Liver (tissue), 3 donors: Measurements from ENCODE around the gene ANAPC10.

Experiments
- CTCF ChIP-seq: fragments of 150-350 bp; IDR thresholded peaks from 2 replicates; pipeline ENCODE4 v1.5.1; 2017; ENCODE audit warnings: improper control_type of control experiment, low read depth, low read length; ENCODE audit not compliant: missing input control
- GABPA ChIP-seq, 2 donors: IDR thresholded peaks in 1 of 2; conservative IDR thresholded peaks in 1 of 2; 2 replicates each; pipeline ENCODE4 v1.6.1; 2016; ENCODE audit warnings: antibody characterized with exemption in 2 of 2, mild to moderate bottlenecking in 1 of 2, moderate library complexity in 1 of 2
- HNF4A ChIP-seq, 2 donors: conservative IDR thresholded peaks; 2 replicates each; pipeline ENCODE4 v1.6.1; 2016; ENCODE audit warnings: antibody characterized with exemption in 2 of 2, mild to moderate bottlenecking in 2 of 2
- JUND ChIP-seq, 2 donors: IDR thresholded peaks; 2 replicates each; pipeline ENCODE4 v1.6.1; 2016; ENCODE audit warnings: antibody characterized with exemption in 2 of 2
- MAX ChIP-seq: IDR thresholded peaks from 2 replicates; pipeline ENCODE4 v1.6.1; 2016; ENCODE audit warnings: antibody characterized with exemption
- RAD21 ChIP-seq, 2 donors: IDR thresholded peaks; 2 replicates each; pipeline ENCODE4 v1.6.1; 2016; ENCODE audit warnings: antibody characterized with exemption in 2 of 2, mild to moderate bottlenecking in 2 of 2
- RXRA ChIP-seq, 2 donors: IDR thresholded peaks; 2 replicates each; pipeline ENCODE4 v1.6.1; 2017 to 2018; ENCODE audit warnings: antibody characterized with exemption in 2 of 2, mild to moderate bottlenecking in 1 of 2
- SP1 ChIP-seq: IDR thresholded peaks from 2 replicates; pipeline ENCODE4 v1.6.1; 2018; ENCODE audit warnings: antibody characterized with exemption, mild to moderate bottlenecking
- TAF1 ChIP-seq: conservative IDR thresholded peaks from 2 replicates; pipeline ENCODE4 v1.6.1; 2016; ENCODE audit warnings: antibody characterized with exemption, mild to moderate bottlenecking
- YY1 ChIP-seq: IDR thresholded peaks from 2 replicates; pipeline ENCODE4 v1.6.1; 2016; ENCODE audit warnings: antibody characterized with exemption, mild to moderate bottlenecking
- donor health status: healthy.
- donor health status: healthy.

GRCh38 chr4:145130130-145130529 lies 32.1 kb upstream of the ANAPC10 start:
- TF ChIP-seq CTCF (no peak), GABPA (IDR thresholded peaks at IDR 0.05 in 1 of 2, conservative IDR thresholded peaks at IDR 0.05 in 1 of 2) (no peak), RXRA (IDR thresholded peaks at IDR 0.05) (no peak), SP1 (no peak), TAF1 (no peak), YY1 (no peak), JUND (IDR thresholded peaks at IDR 0.05) (no peak), HNF4A (conservative IDR thresholded peaks at IDR 0.05) (no peak), RAD21 (IDR thresholded peaks at IDR 0.05) (no peak), MAX (no peak)
